GM23248 (cell line): ENCODE measurements around the gene KIR3DL2.

Experiments used
- EZH2 ChIP-seq: fragments of 200-600 bp; sonication (generic); IDR thresholded peaks from 2 replicates; pipeline ENCODE4 v1.6.1; 2018; ENCODE audit warnings: antibody characterized with exemption, mild to moderate bottlenecking; ENCODE audit not compliant: insufficient read depth, poor library complexity, severe bottlenecking
- EZH2phosphoT487 ChIP-seq: fragments of 200-600 bp; sonication (generic); IDR thresholded peaks from 2 replicates; pipeline ENCODE4 v1.6.1; 2018; ENCODE audit warnings: antibody characterized with exemption, moderate library complexity, mild to moderate bottlenecking, low read depth; ENCODE audit not compliant: insufficient read depth

GRCh38 chr19:54906819-54907218, 56.6 kb downstream of the KIR3DL2 start:
- no peak for TF ChIP-seq EZH2phosphoT487
- TF ChIP-seq EZH2: no peak
